Erythroblast (primary cell): ENCODE measurements around the gene GOLGA6L7.
"Not testable (repeated sequence)": the region's sequence is repeated elsewhere in the genome, so short reads cannot be mapped to it uniquely, and the experiment has no call there.

ENCODE experiments used
- GATA1 ChIP-seq: IDR thresholded peaks from 2 replicates; pipeline ENCODE4 v1.6.1; 2011; ENCODE audit warnings: low read depth, mild to moderate bottlenecking, control low read depth, low read length, moderate library complexity
- POLR2A ChIP-seq: IDR thresholded peaks from 2 replicates; pipeline ENCODE4 v1.6.1; 2011; ENCODE audit warnings: mild to moderate bottlenecking, low read length

- TF ChIP-seq POLR2A, GATA1: not testable (repeated sequence)
Measured at GRCh38 chr15:28861589-28862293, 13.3 kb upstream of the GOLGA6L7 start.
